A549 (cell line): ENCODE results near the gene ENTREP3. TPM values are rescaled to one million over a fixed set of nuclear protein-coding genes. Genes with fewer than 3 reads are reported as not detected.

Experiments used
- ATAC-seq, 2 experiments: fragments of 200-7000 bp in 1 of 2; fragments of >200 bp in 1 of 2; cut with Nextera tagmentation in 1 of 2; cut with Tn5 transposase in 1 of 2; 3 replicates each; pipeline versions ENCODE4 v1.8.0 to v1.9.1; 2018 to 2020; ENCODE audit warnings: mild to moderate bottlenecking in 1 of 2, moderate library complexity in 1 of 2
- CTCF ChIA-PET: fragments of 300-600 bp; sonication (Branson Sonifier 250); formaldehyde crosslinking; extraction: SDS; loops from one replicate; lab custom pipeline; 2021; ENCODE audit warnings: antibody characterized with exemption, inconsistent platforms; lab: Yijun Ruan, JAX
- POLR2A ChIA-PET: fragments of 350-600 bp; formaldehyde crosslinking; extraction: SDS; loops from one replicate; lab custom pipeline; 2021; ENCODE audit warnings: antibody characterized with exemption, inconsistent platforms; lab: Yijun Ruan, JAX
- DNase-seq, 2 experiments: peaks; one replicate each; pipeline versions ENCODE4 v3.0.0 to v3.0.0-alpha.2; 2011 to 2016; ENCODE audit warnings: low read depth in 1 of 2, low spot score in 1 of 2
- FAIRE-seq: peaks from 2 replicates; lab custom pipeline; 2011; peaks lifted over from hg19 to GRCh38; lab: Jason Lieb, UNC
- H3K27ac ChIP-seq, 2 experiments: fragments of >200 bp; sonication (Bioruptor Twin); formaldehyde crosslinking; 3 replicates each; pipeline ENCODE4 v1.5.1; 2016 to 2017
- H3K4me1 ChIP-seq: fragments of >200 bp; sonication (Bioruptor Twin); formaldehyde crosslinking; 3 replicates; pipeline ENCODE4 v1.6.1; 2016
- H3K4me2 ChIP-seq: fragments of >200 bp; sonication (Bioruptor Twin); formaldehyde crosslinking; 3 replicates; pipeline ENCODE4 v1.6.1; 2016
- H3K4me3 ChIP-seq: fragments of >200 bp; sonication (Bioruptor Twin); formaldehyde crosslinking; 3 replicates; pipeline ENCODE4 v1.5.1; 2016
- H3K9me3 ChIP-seq: fragments of >200 bp; sonication (Bioruptor Twin); formaldehyde crosslinking; 3 replicates; pipeline ENCODE4 v1.6.1; 2016
- CBX2 ChIP-seq: fragments of 200-600 bp; sonication (generic); IDR thresholded peaks from 2 replicates; pipeline ENCODE4 v1.6.1; 2016; ENCODE audit warnings: low read depth, mild to moderate bottlenecking, borderline replicate concordance
- CEBPB ChIP-seq, 2 experiments: fragments of >200 bp in 1 of 2; sonication (Bioruptor Twin) in 1 of 2; formaldehyde crosslinking in 1 of 2; IDR thresholded peaks; 2 replicates each; pipeline ENCODE4 v1.6.1; 2012 to 2016
- EHMT2 ChIP-seq: fragments of 200-600 bp; sonication (generic); IDR thresholded peaks from 2 replicates; pipeline ENCODE4 v1.6.1; 2016; ENCODE audit warnings: antibody characterized with exemption, low read depth, mild to moderate bottlenecking, moderate library complexity
- ESRRA ChIP-seq: fragments of 150-350 bp; IDR thresholded peaks from 2 replicates; pipeline ENCODE4 v1.6.1; 2014; ENCODE audit warnings: mild to moderate bottlenecking, low read length, borderline replicate concordance
- FOXS1 ChIP-seq: fragments of 250-450 bp; sonication (Bioruptor Pico); IDR thresholded peaks from 2 replicates; pipeline ENCODE4 v1.5.0; 2020; ENCODE audit warnings: mild to moderate bottlenecking, moderate library complexity
- HDAC2 ChIP-seq: fragments of 200-600 bp; sonication (generic); IDR thresholded peaks from 2 replicates; pipeline ENCODE4 v1.6.1; 2016
- HEYL ChIP-seq: fragments of 250-450 bp; sonication (Bioruptor Pico); IDR thresholded peaks from 2 replicates; pipeline ENCODE4 v1.8.0; 2021; ENCODE audit warnings: mild to moderate bottlenecking, moderate library complexity
- HOXA7 ChIP-seq: fragments of 250-450 bp; sonication (Bioruptor Pico); IDR thresholded peaks from 2 replicates; pipeline ENCODE4 v1.5.0; 2020; ENCODE audit warnings: mild to moderate bottlenecking, moderate library complexity
- HOXB13 ChIP-seq: fragments of 250-450 bp; sonication (Bioruptor Pico); IDR thresholded peaks from 2 replicates; pipeline ENCODE4 v1.5.0; 2020; ENCODE audit warnings: low read depth, mild to moderate bottlenecking, moderate library complexity
- HOXB5 ChIP-seq: fragments of 250-450 bp; sonication (Bioruptor Pico); IDR thresholded peaks from 2 replicates; pipeline ENCODE4 v1.5.0; 2020; ENCODE audit warnings: mild to moderate bottlenecking, moderate library complexity
- JUNB ChIP-seq: fragments of >200 bp; sonication (Bioruptor Twin); formaldehyde crosslinking; IDR thresholded peaks from 2 replicates; pipeline ENCODE4 v1.6.1; 2016
- KDM1A ChIP-seq: fragments of 200-600 bp; sonication (generic); IDR thresholded peaks from 2 replicates; pipeline ENCODE4 v1.6.1; 2016; ENCODE audit warnings: low read depth, mild to moderate bottlenecking
- MAFK ChIP-seq: fragments of 450-650 bp; IDR thresholded peaks from 2 replicates; pipeline ENCODE4 v1.6.1; 2014; ENCODE audit not compliant: partially characterized antibody
- MAZ ChIP-seq: fragments of 150-350 bp; IDR thresholded peaks from 2 replicates; pipeline ENCODE4 v1.6.1; 2014; ENCODE audit warnings: antibody characterized with exemption, low read depth, low read length, borderline replicate concordance
- NFE2L2 ChIP-seq: fragments of 150-350 bp; conservative IDR thresholded peaks from 2 replicates; pipeline ENCODE4 v1.6.1; 2014; ENCODE audit warnings: low read length
- NR3C1 ChIP-seq: fragments of >200 bp; sonication (Bioruptor Twin); formaldehyde crosslinking; IDR thresholded peaks from 3 replicates; pipeline ENCODE4 v1.6.1; 2017
- PHF8 ChIP-seq: fragments of 200-600 bp; sonication (generic); IDR thresholded peaks from 2 replicates; pipeline ENCODE4 v1.6.1; 2016; ENCODE audit warnings: low read depth, mild to moderate bottlenecking, antibody characterized with exemption, moderate library complexity, borderline replicate concordance
- POLR2A ChIP-seq: IDR thresholded peaks from 2 replicates; pipeline ENCODE4 v1.6.1; 2012; ENCODE audit warnings: mild to moderate bottlenecking, low read length
- POLR2AphosphoS2 ChIP-seq: conservative IDR thresholded peaks from 2 replicates; pipeline ENCODE4 v1.6.1; 2012; ENCODE audit warnings: low read length, improper control_type of control experiment, inconsistent platforms
- RAD21 ChIP-seq, 2 experiments: fragments of >200 bp in 1 of 2; sonication (Bioruptor Twin) in 1 of 2; formaldehyde crosslinking in 1 of 2; IDR thresholded peaks in 1 of 2; conservative IDR thresholded peaks in 1 of 2; 2 replicates in 1 of 2; 3 replicates in 1 of 2; pipeline ENCODE4 v1.6.1; 2012 to 2018; ENCODE audit warnings: inconsistent platforms in 1 of 2
- RARB ChIP-seq: fragments of 250-450 bp; sonication (Bioruptor Pico); IDR thresholded peaks from 2 replicates; pipeline ENCODE4 v1.8.0; 2021; ENCODE audit warnings: mild to moderate bottlenecking, moderate library complexity
- RCOR1 ChIP-seq: fragments of 150-350 bp; IDR thresholded peaks from 2 replicates; pipeline ENCODE4 v1.6.1; 2014; ENCODE audit warnings: antibody characterized with exemption, low read length, low read depth
- RFX5 ChIP-seq: fragments of 450-650 bp; IDR thresholded peaks from 2 replicates; pipeline ENCODE4 v1.7.1; 2014; ENCODE audit warnings: antibody characterized with exemption, mild to moderate bottlenecking, moderate library complexity
- RNF2 ChIP-seq: fragments of 200-600 bp; sonication (generic); IDR thresholded peaks from 2 replicates; pipeline ENCODE4 v1.6.1; 2016; ENCODE audit warnings: low read depth, mild to moderate bottlenecking, antibody characterized with exemption, moderate library complexity, borderline replicate concordance
- SMC3 ChIP-seq: fragments of >200 bp; sonication (Bioruptor Twin); formaldehyde crosslinking; IDR thresholded peaks from 3 replicates; pipeline ENCODE4 v1.6.1; 2018; ENCODE audit warnings: inconsistent platforms
- SREBF2 ChIP-seq: fragments of 450-650 bp; IDR thresholded peaks from 2 replicates; pipeline ENCODE4 v1.6.1; 2014; ENCODE audit warnings: mild to moderate bottlenecking, moderate library complexity
- TFCP2L1 ChIP-seq: fragments of 250-450 bp; sonication (Bioruptor Pico); IDR thresholded peaks from 2 replicates; pipeline ENCODE4 v1.5.0; 2021; ENCODE audit warnings: mild to moderate bottlenecking
- ZC3H11A ChIP-seq: fragments of 450-650 bp; IDR thresholded peaks from 2 replicates; pipeline ENCODE4 v1.6.1; 2014; ENCODE audit warnings: antibody characterized with exemption, mild to moderate bottlenecking
- WGBS: methylation state at CpG from one replicate; pipeline ENCODE4 v1.1.6; 2017; ENCODE audit errors: missing lambda C conversion rate; 5-methylcytosine and 5-hydroxymethylcytosine counted together
- polyA plus RNA-seq, 4 experiments: library from polyadenylated mRNA; depleted of rRNA in 3 of 4; stranded (reverse); fragments of >200 nt; fragmentation: RNase III in 1 of 4; extraction: RNeasy Plus Mini Kit Qiagen cat#74134 plus additional on column Dnase treatment in 1 of 4; gene quantifications; 2 replicates in 3 of 4; 3 replicates in 1 of 4; pipeline ENCODE4 v1.2.3, GENCODE V29; 2011 to 2017
- TF ChIP-seq, protein P1 (sequence below): fragments of 250-450 bp; sonication (Bioruptor Pico); IDR thresholded peaks from 2 replicates; pipeline ENCODE4 v1.5.0; 2020; ENCODE audit warnings: low read depth, mild to moderate bottlenecking, moderate library complexity
- TF ChIP-seq, protein P2 (sequence below): IDR thresholded peaks from 2 replicates; pipeline ENCODE4 v1.6.1; 2012
- TF ChIP-seq, protein P3 (sequence below): fragments of 250-450 bp; sonication (Bioruptor Pico); IDR thresholded peaks from 2 replicates; pipeline ENCODE4 v1.5.0; 2021; ENCODE audit warnings: mild to moderate bottlenecking, moderate library complexity, borderline replicate concordance
- TF ChIP-seq, protein P4 (sequence below): IDR thresholded peaks from 2 replicates; pipeline ENCODE4 v1.6.1; 2012

ENTREP3 gene
- polyA plus RNA-seq, 2 of the 4 experiments (the other 2 are of a cell fraction), result 8.4 to 29.5 TPM

DNA sequence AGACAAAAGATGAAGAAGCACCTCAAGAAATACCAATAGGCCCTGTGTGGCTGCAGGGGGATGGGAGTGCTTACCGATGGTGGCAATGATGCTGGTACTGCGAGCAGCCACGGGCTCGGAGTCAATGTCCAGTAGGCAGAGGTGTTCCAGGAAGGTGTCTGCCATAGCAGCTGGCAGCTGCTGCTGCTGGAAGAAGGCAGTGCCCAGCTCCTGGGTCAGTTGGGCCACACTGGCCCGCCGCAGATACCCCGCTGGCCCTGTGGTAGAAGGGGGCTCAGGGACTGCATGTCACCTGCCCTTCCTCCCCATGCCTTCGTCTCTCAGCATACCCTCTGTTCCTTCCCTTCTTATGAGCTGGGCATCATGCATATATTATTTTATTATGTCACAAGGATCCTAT is 44.7 kb upstream of the ENTREP3 start:
- no peak overlapping the region for H3K27ac ChIP-seq
- H3K4me3 ChIP-seq, result no peak overlapping the region
- no peak overlapping the region for H3K4me2 ChIP-seq
- ChIA-PET CTCF (interaction anchor here (0.9 to 3.5 kb wide), 7 partner anchors 16 to 49 kb away, joined by 3 to 14 read pairs (median 7); no protein-coding TSS in a partner anchor), POLR2A (no interaction called here)
- WGBS, result 88% methylated on average over 8 of the region's 8 CpGs
- TF ChIP-seq POLR2AphosphoS2, result no peak
- no peak for DNase-seq
- no peak for FAIRE-seq
- 0 out of 3 replicates have a peak, but pooled peaks cover 4% of the 10 kb centered on the region for H3K4me1 ChIP-seq
- no peaks in the 10 kb centered on the region for H3K9me3 ChIP-seq
- no peak for ATAC-seq

DNA sequence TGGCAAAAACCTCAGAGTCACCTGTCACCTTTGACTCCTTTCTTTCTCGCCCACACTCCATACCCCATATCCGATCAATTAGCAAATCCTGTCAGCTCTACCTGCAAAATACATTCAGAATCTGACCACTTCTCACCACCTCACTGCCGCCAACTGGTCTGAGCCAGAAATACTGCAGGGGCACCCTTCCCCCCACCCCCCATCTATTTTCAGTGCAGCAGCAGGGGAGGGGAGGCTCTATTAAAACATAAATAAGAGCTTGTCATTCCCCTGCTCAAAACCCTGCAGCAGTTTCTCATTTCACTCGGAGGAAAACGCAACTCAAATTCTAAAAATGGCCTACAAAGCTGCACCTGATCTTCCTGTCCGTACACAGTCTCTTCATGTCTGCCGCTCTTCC is 42.1 kb upstream of the ENTREP3 start:
- Histone ChIP-seq H3K27ac (no peak overlapping the region), H3K4me1 (no peaks in the 10 kb centered on the region), H3K4me2 (no peak overlapping the region), H3K4me3 (no peak overlapping the region), H3K9me3 (no peaks in the 10 kb centered on the region)
- CTCF ChIA-PET, result interaction anchor here (0.6 to 1.4 kb wide), 3 partner anchors 9 to 52 kb away, joined by 3 read pairs; no protein-coding TSS in a partner anchor
- FAIRE-seq (no peak), DNase-seq (no peak), ATAC-seq (no peak)
- 85% methylated on average over 7 of the region's 7 CpGs for WGBS
- POLR2A ChIA-PET, result no interaction called here
- TF ChIP-seq, protein P1, sequence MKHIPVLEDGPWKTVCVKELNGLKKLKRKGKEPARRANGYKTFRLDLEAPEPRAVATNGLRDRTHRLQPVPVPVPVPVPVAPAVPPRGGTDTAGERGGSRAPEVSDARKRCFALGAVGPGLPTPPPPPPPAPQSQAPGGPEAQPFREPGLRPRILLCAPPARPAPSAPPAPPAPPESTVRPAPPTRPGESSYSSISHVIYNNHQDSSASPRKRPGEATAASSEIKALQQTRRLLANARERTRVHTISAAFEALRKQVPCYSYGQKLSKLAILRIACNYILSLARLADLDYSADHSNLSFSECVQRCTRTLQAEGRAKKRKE (CRISPR knock-in tag), result no peak
- no peak for TF ChIP-seq HEYL (CRISPR knock-in tag)
- no peak for TF ChIP-seq ESRRA
- TF ChIP-seq RARB (CRISPR knock-in tag), result no peak
- no peak for TF ChIP-seq RFX5
- TF ChIP-seq RCOR1, result no peak
- TF ChIP-seq SMC3, result no peak
- TF ChIP-seq, protein P2, sequence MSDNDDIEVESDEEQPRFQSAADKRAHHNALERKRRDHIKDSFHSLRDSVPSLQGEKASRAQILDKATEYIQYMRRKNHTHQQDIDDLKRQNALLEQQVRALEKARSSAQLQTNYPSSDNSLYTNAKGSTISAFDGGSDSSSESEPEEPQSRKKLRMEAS, result no peak
- TF ChIP-seq FOXS1 (CRISPR knock-in tag), result no peak
- no peak for TF ChIP-seq HOXB13 (CRISPR knock-in tag)
- TF ChIP-seq POLR2AphosphoS2, result no peak
- no peak for TF ChIP-seq POLR2A
- TF ChIP-seq HOXB5, result no peak
- no peak for TF ChIP-seq HOXA7 (CRISPR knock-in tag)
- no peak for TF ChIP-seq HDAC2
- TF ChIP-seq CBX2, result no peak
- TF ChIP-seq EHMT2, result no peak
- no peak for TF ChIP-seq SREBF2
- TF ChIP-seq CEBPB (IDR thresholded peaks at IDR 0.05), result no peak
- TF ChIP-seq RAD21 (conservative IDR thresholded peaks at IDR 0.05 in 1 of 2, IDR thresholded peaks at IDR 0.05 in 1 of 2), result no peak

DNA sequence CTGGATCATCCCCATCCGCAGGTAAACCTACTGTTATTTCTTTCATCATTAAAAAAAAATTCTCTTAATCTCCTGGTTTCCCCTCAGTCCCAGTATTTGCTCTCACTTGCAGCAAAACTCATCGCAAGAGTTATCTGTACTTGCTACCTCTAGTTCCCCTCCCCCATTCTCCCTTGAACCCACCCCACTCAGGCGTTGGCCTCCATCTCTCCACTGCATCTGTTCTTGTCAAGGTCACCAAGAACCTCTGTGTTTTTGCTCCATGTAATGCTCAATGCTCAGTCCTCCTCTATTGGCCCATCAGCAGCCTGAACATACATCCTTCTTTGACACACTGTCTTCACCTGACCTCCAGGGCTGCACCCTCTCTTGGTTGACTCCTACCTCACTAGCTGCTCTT is 41.4 kb upstream of the ENTREP3 start:
- DNase-seq (no peak), FAIRE-seq (no peak), ATAC-seq (no peak)
- no peak overlapping the region for H3K4me2 ChIP-seq
- H3K4me3 ChIP-seq, result no peak overlapping the region
- WGBS, result 61% methylated on average over 3 of the region's 3 CpGs
- no peaks in the 10 kb centered on the region for H3K4me1 ChIP-seq
- POLR2A ChIA-PET, result no interaction called here
- no peak overlapping the region for H3K27ac ChIP-seq
- no peaks in the 10 kb centered on the region for H3K9me3 ChIP-seq
- TF ChIP-seq, protein P3, sequence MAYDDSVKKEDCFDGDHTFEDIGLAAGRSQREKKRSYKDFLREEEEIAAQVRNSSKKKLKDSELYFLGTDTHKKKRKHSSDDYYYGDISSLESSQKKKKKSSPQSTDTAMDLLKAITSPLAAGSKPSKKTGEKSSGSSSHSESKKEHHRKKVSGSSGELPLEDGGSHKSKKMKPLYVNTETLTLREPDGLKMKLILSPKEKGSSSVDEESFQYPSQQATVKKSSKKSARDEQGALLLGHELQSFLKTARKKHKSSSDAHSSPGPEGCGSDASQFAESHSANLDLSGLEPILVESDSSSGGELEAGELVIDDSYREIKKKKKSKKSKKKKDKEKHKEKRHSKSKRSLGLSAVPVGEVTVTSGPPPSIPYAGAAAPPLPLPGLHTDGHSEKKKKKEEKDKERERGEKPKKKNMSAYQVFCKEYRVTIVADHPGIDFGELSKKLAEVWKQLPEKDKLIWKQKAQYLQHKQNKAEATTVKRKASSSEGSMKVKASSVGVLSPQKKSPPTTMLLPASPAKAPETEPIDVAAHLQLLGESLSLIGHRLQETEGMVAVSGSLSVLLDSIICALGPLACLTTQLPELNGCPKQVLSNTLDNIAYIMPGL, result no peak
- TF ChIP-seq KDM1A, result no peak
- TF ChIP-seq, protein P1 (CRISPR knock-in tag), result no peak
- no peak for TF ChIP-seq ESRRA
- TF ChIP-seq ZC3H11A, result no peak
- no peak for TF ChIP-seq RNF2
- no peak for TF ChIP-seq MAZ
- no peak for TF ChIP-seq PHF8
- TF ChIP-seq RCOR1, result no peak
- no peak for TF ChIP-seq TFCP2L1 (CRISPR knock-in tag)
- TF ChIP-seq MAFK, result no peak
- no peak for TF ChIP-seq HEYL (CRISPR knock-in tag)
- no peak for TF ChIP-seq HOXB5
- no peak for TF ChIP-seq RAD21 (conservative IDR thresholded peaks at IDR 0.05 in 1 of 2, IDR thresholded peaks at IDR 0.05 in 1 of 2)
- TF ChIP-seq, protein P4, sequence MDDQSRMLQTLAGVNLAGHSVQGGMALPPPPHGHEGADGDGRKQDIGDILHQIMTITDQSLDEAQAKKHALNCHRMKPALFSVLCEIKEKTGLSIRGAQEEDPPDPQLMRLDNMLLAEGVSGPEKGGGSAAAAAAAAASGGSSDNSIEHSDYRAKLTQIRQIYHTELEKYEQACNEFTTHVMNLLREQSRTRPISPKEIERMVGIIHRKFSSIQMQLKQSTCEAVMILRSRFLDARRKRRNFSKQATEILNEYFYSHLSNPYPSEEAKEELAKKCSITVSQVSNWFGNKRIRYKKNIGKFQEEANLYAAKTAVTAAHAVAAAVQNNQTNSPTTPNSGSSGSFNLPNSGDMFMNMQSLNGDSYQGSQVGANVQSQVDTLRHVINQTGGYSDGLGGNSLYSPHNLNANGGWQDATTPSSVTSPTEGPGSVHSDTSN, result no peak
- TF ChIP-seq NR3C1, result no peak
- no peak for TF ChIP-seq JUNB
- no peak for TF ChIP-seq NFE2L2
- TF ChIP-seq, all 56 proteins: peak for 0
- CTCF ChIA-PET, result interaction anchor here (1.4 kb wide), 1 partner anchor 26 kb away, joined by 3 read pairs; no protein-coding TSS in a partner anchor
